Stimulated activated CD8-positive, alpha-beta memory T cell treated with anti-CD3 and anti-CD28 coated beads, Interleukin-15, amount 100 ng/mL, for 24 hours (primary cell): ENCODE measurements around the gene POLR3F.
"Not testable (repeated sequence)": the region's sequence is repeated elsewhere in the genome, so short reads cannot be mapped to it uniquely, and the experiment has no call there.

ENCODE experiments used
- DNase-seq: peaks from one replicate; pipeline ENCODE4 v3.0.0-alpha.2; 2020; ENCODE audit warnings: low read depth

Gene POLR3F

DNA sequence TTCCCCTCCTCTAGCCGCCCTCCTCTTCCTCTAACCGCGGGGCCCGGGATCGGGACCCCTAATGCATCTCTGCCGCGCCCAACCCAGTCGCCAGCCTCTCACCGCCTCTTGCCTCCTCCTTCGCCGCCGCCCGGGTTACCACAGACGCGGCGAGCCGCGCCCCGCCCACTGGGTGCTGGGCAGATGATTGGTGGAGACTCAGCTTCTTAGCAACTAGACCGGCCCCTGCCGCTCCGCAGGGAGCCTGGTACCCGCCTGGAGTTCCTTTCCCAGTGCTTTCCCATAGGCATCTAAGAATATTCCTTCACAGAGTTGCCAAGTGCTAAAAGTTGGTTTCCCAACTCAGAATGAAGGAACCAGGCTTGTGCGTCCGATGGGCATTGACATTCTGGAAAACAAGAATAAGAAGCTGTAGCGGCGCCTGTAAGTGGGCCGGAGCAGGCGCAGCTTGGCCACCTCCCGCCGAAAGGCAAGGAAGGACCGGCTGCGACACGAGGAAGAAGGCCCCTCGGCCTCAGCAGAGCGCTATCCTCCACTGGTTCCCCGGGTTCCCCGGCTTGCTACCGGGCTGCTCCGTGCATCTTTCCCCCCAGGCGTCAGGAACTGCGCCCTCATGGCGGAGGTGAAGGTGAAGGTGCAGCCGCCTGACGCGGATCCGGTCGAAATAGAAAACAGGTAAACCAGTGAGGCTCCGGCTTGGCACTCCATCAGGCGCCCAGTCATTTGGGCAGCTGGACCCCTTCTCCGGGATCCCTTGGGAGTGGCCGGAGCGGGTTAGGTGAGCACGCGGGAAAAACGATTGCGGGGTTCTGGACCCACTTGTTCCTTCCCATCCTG is at the start of gene POLR3F, which contains the start of gene DZANK1:
TSS of gene POLR3F (plus strand) at position 497 of the 837 bp plus-strand sequence. CDS start at position 614, 117 bp downstream.
TSS of gene DZANK1 (minus strand) at position 137 of the 837 bp plus-strand sequence. CDS start 1,672 bp downstream, outside the sequence.
- DNase-seq: peak; percentile 81

DNA sequence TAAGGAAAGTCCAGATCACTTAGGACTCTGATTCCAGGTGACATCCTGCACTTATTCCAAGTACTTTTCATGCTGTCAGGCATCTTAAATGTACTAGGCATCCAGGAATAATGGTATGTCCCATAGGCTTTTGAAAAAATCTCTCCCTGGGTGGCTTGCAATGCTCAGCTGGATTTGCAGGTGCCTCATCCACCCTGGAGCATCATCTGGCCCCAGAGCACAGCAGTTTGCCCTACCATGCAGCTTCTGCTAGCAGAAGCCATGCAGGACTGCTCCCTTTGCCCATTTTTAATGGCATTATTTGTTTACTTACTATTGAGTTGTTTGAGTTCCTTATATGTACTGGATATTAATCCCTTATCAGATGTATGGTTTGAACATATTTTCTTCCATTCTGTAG is 45.6 kb upstream of the POLR3F start:
- DNase-seq: no peak

DNA sequence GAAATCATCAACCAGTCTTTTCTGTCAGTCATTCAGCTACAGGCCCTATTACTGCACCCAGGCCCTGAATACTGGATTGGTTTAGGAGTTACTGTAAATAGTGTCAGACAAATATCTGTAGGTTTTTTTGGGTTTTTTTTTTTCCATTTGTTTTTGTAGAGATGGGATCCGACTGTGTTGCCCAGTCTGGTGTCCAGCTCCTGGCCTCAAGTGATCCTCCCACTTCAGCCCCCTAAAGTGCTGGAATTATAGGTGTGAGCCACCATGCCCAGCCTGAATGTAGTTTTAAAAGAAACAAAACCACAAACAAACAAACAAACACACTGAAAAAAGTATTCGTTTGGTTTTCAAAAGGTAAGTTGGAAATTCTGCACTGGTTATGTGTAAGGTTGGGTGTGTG is 40.0 kb upstream of the POLR3F start:
- DNase-seq: no peak

GRCh38 chr20:18428490-18429173 is 38.6 kb upstream of the POLR3F start:
- DNase-seq: no peak

- no peak for DNase-seq
Measured at GRCh38 chr20:18430172-18430826, 36.9 kb upstream of the POLR3F start.

DNA sequence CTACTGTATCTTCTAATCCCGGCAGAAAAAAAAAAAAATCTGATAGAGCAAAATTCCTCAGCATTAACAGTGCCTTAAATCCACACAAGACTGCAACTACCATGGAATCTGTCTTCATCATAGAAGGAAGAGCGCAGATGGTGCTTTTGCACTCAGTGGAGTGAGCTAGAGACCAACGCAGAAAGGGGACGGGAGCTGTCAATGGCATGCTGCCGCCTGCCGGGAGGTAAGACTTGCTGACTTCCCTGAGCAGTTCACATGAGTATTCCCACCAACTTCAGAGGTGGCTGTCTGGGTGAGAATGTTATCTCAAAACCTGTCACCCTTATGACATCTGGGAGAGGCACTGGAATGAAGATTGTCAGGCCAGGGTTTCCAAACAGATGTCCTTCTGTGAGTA is 36.0 kb upstream of the POLR3F start:
- no peak for DNase-seq

DNA sequence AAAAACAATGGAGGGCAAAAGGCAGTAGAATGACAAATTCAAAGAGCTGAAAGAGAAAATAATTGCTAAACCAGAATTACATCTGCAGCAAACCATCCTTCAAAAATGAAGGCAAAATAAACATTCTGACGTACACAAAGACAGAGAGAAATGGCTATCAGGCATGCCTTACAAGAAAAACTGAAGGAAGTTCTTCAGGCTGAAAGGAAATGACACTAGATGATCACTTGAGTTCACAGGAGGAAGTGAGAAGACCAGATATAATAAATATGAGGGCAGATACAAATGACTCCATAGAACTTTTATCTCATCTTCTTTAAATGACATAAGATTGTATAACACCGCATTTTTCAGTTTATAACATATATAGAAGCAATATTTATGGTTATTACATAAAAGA is 30.3 kb upstream of the POLR3F start:
- no peak for DNase-seq

DNA sequence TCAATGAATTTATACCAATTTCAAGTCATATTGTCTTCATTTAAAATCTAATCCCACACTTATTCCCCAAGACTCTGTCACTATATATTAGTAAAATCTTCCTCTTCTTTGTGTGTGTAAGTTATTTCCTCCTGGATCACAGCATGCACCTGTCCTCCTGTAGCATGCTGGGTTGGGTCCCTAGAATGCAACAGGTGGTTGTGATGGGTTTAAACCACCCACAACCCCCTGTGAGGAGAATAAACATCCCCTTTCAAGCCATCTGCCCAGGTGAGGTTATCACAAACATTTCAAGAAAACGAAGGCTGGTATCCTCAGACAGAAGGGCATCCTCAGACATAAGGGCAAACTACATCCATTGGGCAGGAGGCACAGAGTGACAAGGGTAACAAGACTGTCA is 26.8 kb upstream of the POLR3F start:
- DNase-seq: no peak

DNA sequence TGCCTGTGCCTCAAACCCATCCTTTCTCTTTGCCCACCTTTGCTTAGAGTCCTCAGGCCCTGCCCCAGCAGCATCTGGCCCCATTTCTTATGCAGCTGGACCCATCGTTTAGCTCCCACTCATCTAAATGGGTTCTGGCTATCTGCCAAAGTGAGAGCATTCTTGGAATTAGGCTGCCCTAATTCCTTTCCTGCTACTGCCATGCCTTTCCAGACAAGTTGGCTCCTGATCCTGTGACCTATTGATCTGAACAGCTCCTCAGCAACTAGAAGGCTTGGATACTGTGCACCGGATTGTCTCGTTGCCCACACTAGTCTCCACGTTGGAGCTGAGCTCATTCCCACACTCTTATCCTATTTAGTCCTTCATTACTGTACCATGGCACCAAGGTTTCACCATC is 23.3 kb upstream of the POLR3F start:
- no peak for DNase-seq

GRCh38 chr20:18456600-18456999 is 10.6 kb upstream of the POLR3F start:
- DNase-seq: no peak

DNA sequence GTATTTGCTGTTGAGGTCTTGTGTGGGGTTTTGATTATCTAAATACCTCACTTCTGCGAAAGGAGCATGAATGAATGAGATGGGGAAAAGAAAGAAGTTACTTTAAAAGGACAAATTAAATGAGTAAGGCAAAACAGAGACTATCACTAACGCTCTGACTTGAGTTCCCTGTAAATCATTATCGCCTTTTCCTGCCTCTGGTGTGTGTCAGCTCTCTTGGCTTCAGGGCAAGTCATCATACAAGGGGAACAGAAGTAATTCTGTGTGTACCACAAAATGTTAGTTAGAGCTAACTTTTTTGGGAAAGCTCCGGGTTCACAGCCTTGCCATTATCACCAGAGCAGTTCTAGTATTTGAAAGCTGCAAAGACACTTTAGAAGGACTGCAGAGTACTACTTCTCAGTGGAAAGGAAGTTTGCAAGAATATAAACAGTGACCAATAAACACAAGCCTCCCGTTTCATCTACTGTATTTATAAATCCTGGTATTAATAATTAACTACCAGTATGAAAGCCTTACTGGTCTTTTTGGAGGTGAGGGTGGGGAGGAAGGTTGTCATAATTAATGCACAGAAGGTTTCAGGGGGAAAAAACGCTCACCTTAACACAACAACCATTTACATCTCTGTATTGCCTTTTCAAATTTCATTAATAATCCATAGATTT is 1.5 kb upstream of the POLR3F start:
- no peak for DNase-seq

DNA sequence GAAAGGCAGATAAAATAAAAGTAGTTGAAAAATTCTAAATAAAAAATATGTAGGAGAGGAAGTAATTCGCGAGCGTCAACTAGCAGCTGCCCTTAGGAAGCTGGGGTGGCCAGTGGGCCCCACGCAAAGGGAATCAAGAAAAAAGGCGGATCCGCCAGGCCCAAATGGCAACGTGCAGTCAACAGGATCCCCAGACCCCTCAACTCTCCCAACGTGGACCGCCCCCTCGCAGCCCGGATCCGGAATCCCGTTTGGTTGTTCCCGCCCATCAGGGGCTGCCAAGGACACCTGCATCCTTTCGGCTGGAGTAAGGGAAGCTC is 656 bp upstream of the POLR3F start:
- no peak for DNase-seq

GRCh38 chr20:18477218-18477617 is 10.0 kb downstream of the POLR3F start:
- no peak for DNase-seq

GRCh38 chr20:18477821-18478220 is 10.6 kb downstream of the POLR3F start:
- DNase-seq: no peak

- DNase-seq: no peak
Measured at GRCh38 chr20:18481596-18481995, 14.4 kb downstream of the POLR3F start.

GRCh38 chr20:18488301-18488700 is 21.1 kb downstream of the POLR3F start:
- no peak for DNase-seq

- no peak for DNase-seq
Measured at GRCh38 chr20:18496042-18496441, 28.9 kb downstream of the POLR3F start.

DNA sequence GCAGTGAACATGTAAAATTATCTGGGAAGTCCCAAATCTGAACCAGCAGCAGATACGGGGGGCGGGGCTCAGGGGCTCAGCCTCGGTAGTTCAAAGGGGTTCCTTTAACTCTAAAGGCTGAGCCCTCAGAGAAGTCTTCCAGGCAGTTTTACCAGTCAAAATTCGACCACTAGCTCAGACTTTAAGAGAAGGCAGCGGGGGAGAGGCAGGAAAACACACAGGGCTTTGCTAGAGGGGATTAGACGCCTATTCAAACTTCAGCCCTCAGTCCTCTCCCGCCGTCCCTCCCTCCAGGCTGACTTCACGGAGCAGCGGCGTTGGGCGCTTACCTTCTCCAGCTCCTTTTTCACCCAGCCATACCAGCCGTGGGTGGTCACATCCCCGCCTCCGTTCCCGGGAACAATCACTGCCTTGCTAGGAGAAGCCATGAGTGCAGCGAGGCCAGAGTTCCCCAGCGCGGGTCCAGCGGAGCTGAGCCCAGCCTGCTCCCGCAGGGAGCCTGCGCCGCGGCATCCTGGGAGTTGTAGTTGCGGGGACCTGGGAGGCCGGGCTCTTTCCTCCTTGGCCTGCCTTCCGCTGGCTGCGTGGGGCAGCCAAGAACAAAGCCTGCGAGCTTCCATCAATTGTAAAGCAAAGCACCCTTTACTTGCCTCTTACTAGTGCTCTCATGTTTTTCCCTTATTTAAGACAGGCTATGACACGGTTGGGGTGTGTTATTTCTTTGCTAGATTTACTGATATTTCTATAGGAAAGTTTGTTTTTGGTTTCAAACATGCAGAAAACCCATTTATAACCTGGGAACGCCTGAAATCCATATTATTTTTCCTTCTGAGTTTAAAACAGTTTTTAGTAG is 29.8 kb downstream of the POLR3F start, which contains the start of gene RBBP9:
TSS of gene RBBP9 (minus strand) at position 486 of the 853 bp plus-strand sequence. CDS start at position 428, 58 bp downstream.
- peak; percentile 50 for DNase-seq

DNA sequence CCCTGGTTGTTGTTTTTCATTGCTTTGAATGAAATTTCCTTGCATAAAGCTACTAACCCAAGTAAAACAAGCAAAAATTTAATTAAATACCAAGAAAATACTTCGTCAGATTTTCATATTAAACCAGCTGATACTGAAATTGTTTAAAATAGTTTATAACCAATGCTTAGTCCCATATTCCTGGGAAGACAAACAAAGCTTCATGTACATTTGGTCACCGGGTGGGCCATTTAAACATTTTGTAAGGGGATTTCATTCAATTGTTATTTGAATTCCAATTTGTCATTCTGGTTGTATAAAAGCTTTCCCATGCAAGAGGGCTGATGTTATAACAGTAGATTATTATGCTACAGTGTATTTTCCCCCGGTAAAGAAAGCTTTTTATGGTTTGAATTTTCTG is 30.4 kb downstream of the POLR3F start:
- no peak for DNase-seq

DNA sequence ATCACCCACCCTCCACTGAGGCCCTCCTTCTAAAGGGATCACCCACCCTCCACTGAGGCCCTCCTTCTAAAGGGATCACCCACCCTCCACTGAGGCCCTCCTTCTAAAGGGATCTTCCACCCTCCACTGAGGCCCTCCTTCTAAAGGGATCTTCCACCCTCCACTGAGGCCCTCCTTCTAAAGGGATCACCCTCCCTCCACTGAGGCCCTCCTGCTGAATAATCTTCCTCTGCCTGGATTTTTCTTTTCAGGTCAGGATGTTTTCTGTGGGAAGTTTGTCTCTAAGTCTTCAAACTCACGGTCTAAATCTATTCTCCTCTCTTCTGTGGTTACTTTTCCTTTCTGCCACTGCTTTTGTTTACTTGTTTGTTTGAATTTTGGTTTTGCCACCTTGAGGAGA is 34.5 kb downstream of the POLR3F start:
- not testable (repeated sequence) for DNase-seq

DNA sequence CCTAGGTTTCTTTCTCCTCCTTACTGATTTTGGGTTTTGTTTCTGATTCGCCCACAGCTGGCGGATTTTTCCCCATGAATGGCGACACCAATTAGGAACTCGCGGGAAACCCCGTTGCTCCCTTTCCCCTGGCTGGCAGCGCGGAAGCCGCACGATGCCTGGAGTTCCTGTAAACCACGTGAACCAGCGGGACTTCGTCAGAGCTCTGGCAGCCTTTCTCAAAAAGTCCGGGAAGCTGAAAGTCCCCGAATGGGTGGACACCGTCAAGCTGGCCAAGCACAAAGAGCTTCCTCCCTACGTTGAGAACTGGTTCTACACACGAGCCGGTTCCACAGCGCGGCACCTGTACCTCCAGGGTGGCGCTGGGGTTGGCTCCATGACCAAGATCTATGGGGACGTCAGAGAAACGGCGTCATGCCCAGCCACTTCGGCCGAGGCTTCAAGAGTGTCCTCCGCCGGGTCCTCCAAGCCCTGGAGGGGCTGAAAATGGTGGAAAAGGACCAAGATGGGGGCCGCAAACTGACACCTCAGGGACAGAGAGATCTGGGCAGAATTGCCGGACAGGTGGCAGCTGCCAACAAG is 37.4 kb downstream of the POLR3F start:
- no peak for DNase-seq
